Uterus (tissue), 2 donors: ENCODE data around the gene GSE1.

Experiments used
- POLR2A ChIP-seq, 2 donors: fragments of 450-650 bp; IDR thresholded peaks; one replicate each; pipeline ENCODE4 v1.6.1; 2016; ENCODE audit warnings: antibody characterized with exemption in 2 of 2, mild to moderate bottlenecking in 1 of 2, moderate library complexity in 1 of 2
- TF ChIP-seq, protein P1 (sequence below), 4 experiments: fragments of 200-600 bp in 2 of 4; fragments of 450-650 bp in 2 of 4; sonication (generic) in 2 of 4; IDR thresholded peaks; one replicate each; pipeline ENCODE4 v1.5.1; 2016 to 2019; ENCODE audit warnings: antibody characterized with exemption in 4 of 4, mild to moderate bottlenecking in 2 of 4, moderate library complexity in 1 of 4

DNA sequence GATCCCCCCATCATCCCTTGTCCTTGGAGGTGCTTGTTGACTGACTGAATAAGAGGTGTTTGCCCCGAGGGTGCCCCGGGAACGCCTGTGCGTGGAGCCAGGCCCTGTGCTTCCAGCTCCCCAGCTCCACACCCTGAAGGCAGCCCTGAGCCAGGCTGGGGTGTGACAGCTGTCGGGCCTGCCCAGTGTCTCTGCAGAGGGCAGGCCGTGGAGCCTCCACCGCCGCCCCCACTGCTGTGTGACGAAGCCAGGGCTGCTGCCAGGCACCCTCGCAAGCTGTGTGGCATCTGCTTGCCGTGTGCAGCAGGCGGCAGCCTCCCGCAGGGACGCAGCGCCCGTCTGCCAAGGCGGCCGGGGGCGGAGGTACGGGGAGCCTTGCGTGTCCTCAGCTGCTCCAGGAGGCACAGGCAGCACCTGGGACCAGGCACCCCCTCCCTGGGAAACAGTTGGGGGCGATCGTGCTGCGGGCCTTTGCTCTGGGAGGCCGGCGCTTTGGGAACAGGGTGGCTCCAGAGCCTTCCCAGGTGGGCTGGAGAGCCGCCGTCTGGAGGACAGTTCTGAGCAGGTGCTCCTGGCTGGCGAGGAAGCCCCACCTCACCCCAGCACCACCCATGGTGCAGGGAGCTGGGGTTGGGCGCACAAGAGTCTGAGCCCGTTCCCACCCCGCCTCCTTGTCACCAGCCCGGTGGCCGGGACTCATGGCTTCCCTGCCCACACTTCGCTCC is 26.6 kb downstream of the GSE1 start:
- TF ChIP-seq POLR2A (IDR thresholded peaks at IDR 0.05): no peak
- TF ChIP-seq, protein P1, sequence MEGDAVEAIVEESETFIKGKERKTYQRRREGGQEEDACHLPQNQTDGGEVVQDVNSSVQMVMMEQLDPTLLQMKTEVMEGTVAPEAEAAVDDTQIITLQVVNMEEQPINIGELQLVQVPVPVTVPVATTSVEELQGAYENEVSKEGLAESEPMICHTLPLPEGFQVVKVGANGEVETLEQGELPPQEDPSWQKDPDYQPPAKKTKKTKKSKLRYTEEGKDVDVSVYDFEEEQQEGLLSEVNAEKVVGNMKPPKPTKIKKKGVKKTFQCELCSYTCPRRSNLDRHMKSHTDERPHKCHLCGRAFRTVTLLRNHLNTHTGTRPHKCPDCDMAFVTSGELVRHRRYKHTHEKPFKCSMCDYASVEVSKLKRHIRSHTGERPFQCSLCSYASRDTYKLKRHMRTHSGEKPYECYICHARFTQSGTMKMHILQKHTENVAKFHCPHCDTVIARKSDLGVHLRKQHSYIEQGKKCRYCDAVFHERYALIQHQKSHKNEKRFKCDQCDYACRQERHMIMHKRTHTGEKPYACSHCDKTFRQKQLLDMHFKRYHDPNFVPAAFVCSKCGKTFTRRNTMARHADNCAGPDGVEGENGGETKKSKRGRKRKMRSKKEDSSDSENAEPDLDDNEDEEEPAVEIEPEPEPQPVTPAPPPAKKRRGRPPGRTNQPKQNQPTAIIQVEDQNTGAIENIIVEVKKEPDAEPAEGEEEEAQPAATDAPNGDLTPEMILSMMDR (IDR thresholded peaks at IDR 0.05): no peak
